GM21619 (cell line): ENCODE data around the gene GPC1.
A peak's percentile ranks its signal among the peaks of the same experiment; 100 is the strongest.
"Not testable (repeated sequence)": the region's sequence is repeated elsewhere in the genome, so short reads cannot be mapped to it uniquely, and the experiment has no call there.

Experiments
- ATAC-seq: cut with Tn5 transposase; IDR thresholded peaks from one replicate; pipeline ENCODE4 v1.9.1; 2021; ENCODE audit not compliant: unreplicated experiment

The GPC1 gene, protein sequence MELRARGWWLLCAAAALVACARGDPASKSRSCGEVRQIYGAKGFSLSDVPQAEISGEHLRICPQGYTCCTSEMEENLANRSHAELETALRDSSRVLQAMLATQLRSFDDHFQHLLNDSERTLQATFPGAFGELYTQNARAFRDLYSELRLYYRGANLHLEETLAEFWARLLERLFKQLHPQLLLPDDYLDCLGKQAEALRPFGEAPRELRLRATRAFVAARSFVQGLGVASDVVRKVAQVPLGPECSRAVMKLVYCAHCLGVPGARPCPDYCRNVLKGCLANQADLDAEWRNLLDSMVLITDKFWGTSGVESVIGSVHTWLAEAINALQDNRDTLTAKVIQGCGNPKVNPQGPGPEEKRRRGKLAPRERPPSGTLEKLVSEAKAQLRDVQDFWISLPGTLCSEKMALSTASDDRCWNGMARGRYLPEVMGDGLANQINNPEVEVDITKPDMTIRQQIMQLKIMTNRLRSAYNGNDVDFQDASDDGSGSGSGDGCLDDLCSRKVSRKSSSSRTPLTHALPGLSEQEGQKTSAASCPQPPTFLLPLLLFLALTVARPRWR

DNA sequence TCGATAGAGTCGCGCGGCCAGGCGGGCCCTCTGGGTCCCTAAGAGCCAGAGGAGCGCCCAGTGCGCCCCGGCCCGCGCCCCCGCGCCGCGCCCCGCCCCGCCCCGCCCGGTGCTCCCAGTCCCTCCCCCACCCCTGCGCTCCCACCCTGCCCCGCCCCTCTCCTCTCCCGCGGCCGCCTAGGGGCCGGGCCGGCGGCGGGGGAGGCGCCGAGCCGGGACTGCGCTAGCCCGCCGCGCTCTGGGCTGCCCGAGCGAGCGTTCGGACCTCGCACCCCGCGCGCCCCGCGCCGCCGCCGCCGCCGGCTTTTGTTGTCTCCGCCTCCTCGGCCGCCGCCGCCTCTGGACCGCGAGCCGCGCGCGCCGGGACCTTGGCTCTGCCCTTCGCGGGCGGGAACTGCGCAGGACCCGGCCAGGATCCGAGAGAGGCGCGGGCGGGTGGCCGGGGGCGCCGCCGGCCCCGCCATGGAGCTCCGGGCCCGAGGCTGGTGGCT lies at the start of gene GPC1:
GPC1 (plus strand) TSS at position 207 of the 491 bp plus-strand sequence; CDS start at position 463, 256 bp downstream.
- peak; percentile 46 for ATAC-seq

- ATAC-seq = no peak
Observed at GRCh38 chr2:240386326-240386725, 49.1 kb upstream of the GPC1 start.

GRCh38 chr2:240386743-240387142 lies 48.7 kb upstream of the GPC1 start:
- not testable (repeated sequence) for ATAC-seq

GRCh38 chr2:240387325-240387668 lies 48.2 kb upstream of the GPC1 start:
- ATAC-seq = no peak

GRCh38 chr2:240387669-240388358 lies 47.6 kb upstream of the GPC1 start:
- no peak for ATAC-seq

DNA sequence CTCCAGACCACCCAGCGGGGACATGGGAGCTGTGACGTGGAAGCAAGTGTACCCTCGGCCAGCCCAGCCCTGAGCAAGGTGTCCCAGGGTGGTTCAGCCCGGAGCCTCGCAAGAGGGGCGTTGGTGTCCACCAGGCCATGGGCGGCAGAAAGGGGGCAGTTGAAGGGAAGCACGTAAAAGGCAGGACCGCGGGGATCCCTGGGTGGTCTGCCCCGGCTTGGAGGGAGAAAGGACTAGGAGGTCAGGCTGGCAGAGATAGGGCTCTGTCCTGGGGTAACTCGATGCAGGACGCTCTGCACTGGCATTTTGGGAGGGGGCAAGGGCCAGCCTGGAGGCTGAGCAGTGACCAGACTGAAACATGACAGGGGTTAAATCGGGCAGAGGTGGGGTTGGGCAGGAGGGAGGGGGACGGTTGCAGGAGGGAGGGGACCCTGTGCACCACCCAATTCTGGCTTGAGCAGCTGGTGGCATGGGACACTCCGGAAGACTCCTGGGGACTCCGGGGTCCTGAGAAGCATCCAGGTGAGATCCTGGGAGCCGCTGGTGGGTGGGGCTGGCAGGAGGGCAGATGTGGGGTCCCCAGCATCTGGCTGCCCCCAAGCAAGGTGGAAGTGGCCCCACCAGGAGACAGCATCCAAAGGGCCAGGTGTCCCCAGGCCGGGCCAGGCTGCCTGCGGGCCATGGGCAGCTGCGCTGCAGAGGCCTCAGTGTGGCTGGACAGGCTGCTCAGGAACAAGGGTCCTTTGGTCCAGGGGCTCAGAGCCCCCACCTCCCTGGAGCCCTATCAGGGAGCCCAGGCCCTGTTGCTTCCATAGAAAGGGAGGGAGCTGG lies 46.8 kb upstream of the GPC1 start:
- ATAC-seq = no peak

GRCh38 chr2:240389302-240389805 lies 46.1 kb upstream of the GPC1 start:
- no peak for ATAC-seq

DNA sequence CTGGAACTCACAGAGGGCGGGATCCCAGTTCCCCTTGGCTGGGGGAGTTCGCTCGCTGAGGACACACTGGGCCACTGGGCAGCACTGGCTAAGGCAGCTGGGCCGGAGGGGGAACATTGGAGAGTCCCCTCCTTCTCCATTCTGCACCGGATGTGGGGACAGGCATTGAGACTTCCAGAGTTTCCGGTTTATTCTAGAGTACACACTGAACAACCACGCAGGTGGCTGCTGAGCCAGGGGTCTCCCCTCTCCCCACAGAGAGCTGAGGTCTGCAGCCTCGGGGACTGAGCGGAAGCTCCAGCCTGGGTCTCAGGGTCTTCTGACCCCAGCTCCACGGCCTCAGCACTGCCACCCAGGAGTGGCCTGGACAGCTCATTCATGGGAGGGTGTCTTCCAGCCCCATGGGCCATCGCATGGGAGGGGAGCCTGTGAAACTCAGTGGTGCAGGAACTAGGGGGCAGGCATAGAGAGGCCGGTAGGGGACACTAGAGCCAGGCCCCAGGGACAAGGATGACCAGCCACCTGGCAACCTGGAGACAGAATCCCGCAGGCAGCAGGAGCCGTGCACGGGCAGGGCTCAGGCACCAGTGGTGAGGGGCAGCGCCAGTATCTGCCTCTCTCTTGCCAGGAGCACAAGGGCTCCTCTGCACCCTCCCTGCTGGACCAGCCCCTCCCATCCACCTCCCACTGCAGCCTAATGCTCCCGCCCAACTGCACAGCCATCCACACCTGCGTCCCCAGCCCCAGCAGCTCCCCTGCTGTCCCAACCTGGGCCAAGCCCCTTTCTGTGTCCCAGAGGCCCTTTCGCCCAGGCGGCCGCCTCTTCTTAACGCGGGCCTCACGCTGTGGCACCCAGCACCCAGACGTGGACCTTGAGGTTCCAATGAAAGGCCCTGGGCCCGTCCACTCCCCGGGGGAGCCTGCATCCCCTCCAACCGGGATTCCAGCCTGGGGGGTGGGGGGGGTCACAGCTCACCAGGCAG lies 45.1 kb upstream of the GPC1 start:
- no peak for ATAC-seq

DNA sequence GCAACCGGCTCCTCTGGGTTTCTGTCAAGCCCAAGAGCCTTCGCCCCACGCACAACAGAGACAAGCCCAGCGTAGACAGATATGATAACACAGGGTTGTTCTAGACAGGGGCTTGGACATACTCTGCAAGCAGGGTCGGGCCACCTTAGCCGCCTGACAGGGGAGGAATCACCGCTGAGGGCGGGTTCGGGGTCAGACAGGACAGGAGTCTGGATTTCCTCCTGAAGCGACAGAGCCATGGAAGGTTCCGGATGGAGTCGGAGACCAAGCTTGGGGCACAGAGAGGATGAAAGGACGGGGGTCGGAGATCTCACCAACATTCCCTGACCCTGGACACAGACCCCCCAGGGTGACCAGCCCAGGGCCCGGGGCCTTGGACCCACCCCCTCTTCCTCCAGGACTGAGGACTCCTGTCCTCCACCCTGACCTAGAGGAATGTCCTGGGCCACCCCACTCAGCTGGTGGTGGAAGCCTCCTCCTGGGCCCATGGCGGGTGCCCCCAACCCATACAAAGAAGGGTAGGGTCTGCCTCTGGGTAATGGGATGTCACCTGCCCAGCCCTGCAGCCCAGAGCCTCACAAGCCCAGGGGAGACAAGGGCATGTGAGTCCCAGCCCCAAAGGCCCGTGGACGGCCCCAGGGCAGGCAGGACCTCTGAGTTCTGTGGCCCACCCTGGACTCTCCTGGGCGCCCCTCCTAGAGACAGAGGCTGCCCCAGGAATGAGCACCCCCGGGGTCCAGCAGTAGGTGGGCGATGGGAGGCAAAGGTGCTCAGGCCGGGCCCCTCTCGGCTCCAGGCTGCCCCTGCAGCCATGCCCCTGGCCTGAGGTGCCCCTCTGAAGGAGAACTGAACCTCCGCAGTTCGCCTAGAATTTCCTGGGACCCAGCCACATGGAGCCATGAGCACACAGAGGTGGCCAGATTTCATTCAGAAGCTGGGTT lies 44.1 kb upstream of the GPC1 start:
- ATAC-seq = no peak

GRCh38 chr2:240392084-240392947 lies 43.1 kb upstream of the GPC1 start:
- no peak for ATAC-seq

GRCh38 chr2:240392948-240393830 lies 42.3 kb upstream of the GPC1 start:
- no peak for ATAC-seq

- no peak for ATAC-seq
Observed at GRCh38 chr2:240393831-240394410, 41.5 kb upstream of the GPC1 start.

DNA sequence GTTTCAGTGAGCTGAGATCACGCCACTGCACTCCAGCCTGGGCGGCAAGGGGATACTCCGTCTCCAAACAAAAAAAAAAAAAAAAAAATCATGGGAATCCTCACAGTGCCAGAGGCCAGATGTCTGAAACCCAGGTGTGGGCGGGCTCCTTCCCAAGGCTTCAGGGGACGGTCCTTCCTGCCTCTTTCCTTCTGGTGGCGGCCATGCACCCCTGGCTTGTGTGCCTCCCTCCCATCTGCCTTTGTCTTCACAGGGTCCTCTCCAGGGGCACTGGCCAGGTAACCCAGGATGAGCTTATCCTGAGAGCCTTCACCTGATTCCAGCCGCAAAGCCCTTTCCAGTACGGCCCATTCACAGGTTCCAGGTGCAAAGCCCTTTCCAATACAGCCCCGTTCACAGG lies 40.9 kb upstream of the GPC1 start:
- ATAC-seq = no peak

DNA sequence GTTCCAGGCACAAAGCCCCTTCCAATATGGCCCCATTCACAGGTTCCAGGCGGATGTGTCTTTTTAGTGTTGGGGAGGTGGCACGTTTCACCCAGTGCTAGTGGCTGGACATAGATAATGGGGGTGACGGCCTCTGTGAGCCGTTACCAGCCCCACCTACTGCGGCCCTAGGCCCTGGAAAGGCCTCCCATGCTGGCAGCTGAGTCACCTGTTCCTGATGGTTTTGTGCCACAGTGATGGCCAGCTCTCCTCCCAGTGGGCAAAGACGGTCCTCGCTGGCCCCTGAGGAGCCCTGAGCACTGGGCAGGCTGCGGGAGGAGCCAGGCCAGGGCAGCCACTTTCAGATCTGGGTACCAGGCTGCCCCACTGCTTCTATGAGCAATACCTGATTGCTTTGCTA lies 40.0 kb upstream of the GPC1 start:
- ATAC-seq = no peak

DNA sequence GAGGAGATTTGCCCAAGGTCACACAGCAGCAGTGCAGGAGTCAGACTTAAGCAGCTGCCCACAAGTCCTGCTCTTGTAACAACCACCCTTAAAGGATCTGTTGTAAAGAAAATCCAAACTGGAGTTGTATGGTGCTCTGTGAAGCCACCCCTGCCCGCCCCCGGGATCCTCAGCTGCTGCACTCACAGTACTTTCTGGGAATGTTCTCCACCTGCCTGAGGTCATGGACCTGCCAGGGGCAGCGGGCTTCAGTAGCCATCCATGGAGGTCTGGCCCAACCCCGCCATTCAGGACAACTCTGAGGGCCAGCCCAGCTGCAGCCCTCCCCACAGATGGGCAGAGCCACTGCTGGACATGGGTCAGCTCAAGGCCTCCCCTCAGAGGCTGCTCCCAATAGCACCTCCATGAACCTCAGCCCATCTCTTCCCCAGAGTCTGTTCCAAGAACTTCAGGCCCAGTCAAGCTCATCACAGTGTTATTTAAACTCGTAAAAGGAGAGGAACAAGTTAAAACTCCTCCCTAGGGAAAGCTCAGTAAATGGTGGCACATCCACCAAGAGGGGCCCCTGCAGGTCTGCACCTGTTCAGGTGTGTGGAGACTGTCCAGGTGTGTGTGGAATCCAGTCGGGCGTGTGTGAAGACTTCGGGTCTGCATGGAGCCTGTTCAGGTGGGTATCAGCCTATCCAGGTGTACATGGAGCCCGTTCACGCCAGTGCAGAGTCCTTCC lies 39.4 kb upstream of the GPC1 start:
- ATAC-seq = no peak
